ENCODE results near the gene KCNQ1. TPM values are rescaled to one million over a fixed set of nuclear protein-coding genes. Genes with fewer than 3 reads are reported as not detected.

The KCNQ1 gene
- total RNA-seq, 1 experiment from 2014 or later = 9.2 TPM

DNA sequence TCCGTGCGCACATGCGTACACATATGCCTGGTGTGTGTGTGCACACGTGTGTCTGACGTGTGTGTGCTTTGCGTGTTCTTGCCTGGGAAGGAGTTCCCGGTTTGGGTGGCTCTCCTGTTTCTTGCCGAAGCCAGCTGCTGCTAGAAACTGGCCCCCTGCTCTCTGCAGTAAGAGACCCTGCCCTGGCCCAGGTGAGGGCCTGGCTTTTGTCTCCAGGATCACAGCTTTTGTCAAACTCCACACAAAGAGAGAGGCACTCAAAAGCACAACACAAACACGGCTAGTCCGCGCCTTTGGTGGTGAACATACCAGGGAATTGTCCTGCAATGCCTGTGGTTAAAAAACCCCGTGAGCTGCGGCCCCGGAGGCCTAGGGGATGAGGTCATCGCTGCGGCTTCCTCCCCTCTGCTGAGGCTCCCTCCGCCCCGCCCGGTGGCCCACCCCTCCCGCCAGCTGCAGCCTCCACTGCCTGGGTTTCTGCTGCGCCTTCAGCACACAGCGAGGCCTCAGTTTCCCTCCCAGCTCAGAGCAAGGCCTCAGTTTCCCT lies 88.9 kb downstream of the KCNQ1 start:
- CTCF ChIA-PET = interaction anchor here (0.8 to 4.4 kb wide), 13 partner anchors 122 to 558 kb away, joined by 3 to 100 read pairs (median 4); partner anchors contain the start of genes CDKN1C, NAP1L4 and PHLDA2
- peaks cover 15% of the 10 kb centered on the region for H3K4me1 Mint-ChIP-seq (ENCODE audit: low read depth, unreplicated experiment)
- DNase-seq = peak; percentile 85
- no peaks in the 10 kb centered on the region for H3K27me3 Mint-ChIP-seq (ENCODE audit: unreplicated experiment)
- peak overlapping the region; percentile 39 for H3K4me3 Mint-ChIP-seq (ENCODE audit: low read depth, unreplicated experiment)
- intact Hi-C loops (cut with micrococcal nuclease; ENCODE audit: unreplicated experiment) = loop anchor here (1.0 to 10.0 kb wide), 4 partner anchors 161 to 489 kb away; partner anchors contain the start of gene KCNQ1OT1
- H3K27ac Mint-ChIP-seq (ENCODE audit: unreplicated experiment) = peak overlapping the region; percentile 8
- H3K36me3 Mint-ChIP-seq (ENCODE audit: insufficient read depth, unreplicated experiment) = peaks cover 5% of the 10 kb centered on the region
- BruUV-seq (replicated peaks) = no TSS peak
- no peaks in the 10 kb centered on the region for H3K9me3 Mint-ChIP-seq (ENCODE audit: low read depth, unreplicated experiment)
- TF ChIP-seq CTCF (IDR thresholded peaks at IDR 0.05; ENCODE audit: unreplicated experiment) = no peak

DNA sequence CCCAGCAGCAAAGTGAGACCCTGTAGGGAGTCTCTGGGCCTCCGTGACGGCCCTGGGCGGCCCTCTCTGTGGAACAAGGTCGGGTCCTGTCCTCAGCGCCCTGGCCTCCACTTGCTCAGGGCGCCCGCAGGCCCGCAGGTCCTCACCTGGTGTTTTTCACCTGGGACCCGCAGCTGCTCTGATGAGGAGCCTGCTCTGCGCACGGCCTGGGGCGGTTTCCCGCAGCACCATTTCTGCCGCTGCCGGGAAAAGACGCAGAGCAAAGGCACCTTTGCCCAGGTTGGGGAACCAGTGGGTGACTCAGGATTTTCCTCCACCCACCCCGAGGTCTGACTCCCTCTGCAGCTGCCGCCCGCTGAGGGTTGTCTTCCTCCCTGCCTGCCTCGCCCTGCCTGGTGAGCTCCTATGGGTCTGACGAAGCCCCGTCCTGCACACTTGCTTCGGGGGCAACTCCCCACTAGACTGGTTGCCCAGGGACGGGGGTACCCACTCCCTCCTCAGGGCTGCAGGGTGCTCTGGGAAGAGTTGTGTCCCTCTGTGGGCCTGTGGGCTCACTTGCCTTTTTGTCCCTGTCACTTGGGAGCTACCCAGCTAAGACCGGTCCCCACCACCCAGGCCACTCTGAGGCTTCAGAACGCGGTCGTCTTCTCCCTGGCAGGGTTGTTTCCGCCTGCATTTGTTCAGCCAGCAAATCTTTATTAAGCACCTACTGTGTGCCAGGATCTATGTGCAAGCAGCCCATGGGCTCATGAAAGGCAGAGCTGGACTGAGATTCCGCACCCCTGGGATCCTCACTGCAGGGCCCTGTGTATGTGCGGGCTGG lies 89.5 kb downstream of the KCNQ1 start:
- H3K27ac Mint-ChIP-seq (ENCODE audit: unreplicated experiment) = peak overlapping the region; percentile 8
- BruUV-seq (replicated peaks) = no TSS peak

DNA sequence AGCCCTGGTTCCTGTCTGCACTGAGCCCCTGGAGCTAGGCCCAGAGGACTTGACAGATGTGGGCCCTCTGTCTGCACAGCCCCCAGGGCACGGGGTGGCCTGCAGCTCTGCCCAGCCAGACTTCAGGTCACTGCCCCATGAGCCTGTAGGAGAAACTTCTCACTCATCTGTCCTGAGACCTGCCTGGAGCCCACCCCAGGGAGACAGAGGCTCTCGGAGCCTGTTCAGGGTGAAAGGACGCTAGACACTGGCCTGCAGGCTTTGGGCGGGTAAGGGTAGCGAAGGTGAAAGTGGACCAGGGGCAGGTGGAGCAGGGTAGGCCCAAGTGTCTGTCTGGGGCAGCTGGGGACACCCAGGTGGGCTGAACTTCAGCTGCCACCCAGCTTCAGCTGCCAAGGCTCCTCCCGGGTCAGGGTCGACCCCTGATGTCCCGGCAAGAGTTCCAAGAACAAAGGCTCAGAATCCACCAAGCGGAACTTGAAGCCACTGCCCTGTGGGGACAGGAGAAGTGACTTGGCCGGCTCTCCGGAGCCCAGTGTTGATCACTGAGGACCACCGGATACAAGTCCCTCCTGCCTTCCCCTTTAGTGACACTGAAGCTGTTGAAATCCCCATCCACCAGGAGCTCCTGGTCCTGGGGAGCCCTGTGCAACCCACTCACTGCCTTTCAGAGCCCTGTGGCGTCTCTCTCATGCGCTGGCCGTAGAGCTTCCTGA lies 90.3 kb downstream of the KCNQ1 start:
- H3K27me3 Mint-ChIP-seq (ENCODE audit: unreplicated experiment) = no peaks in the 10 kb centered on the region
- DNase-seq = no peak
- no peak overlapping the region for H3K4me3 Mint-ChIP-seq (ENCODE audit: low read depth, unreplicated experiment)
- H3K9me3 Mint-ChIP-seq (ENCODE audit: low read depth, unreplicated experiment) = no peaks in the 10 kb centered on the region
- no peak overlapping the region for H3K27ac Mint-ChIP-seq (ENCODE audit: unreplicated experiment)
- H3K36me3 Mint-ChIP-seq (ENCODE audit: insufficient read depth, unreplicated experiment) = peaks cover 5% of the 10 kb centered on the region
- intact Hi-C loops (cut with micrococcal nuclease; ENCODE audit: unreplicated experiment) = loop anchor here (5.0 to 10.0 kb wide), 2 partner anchors 160 to 487 kb away; partner anchors contain the start of gene KCNQ1OT1
- H3K4me1 Mint-ChIP-seq (ENCODE audit: low read depth, unreplicated experiment) = peaks cover 15% of the 10 kb centered on the region
- CTCF ChIA-PET = interaction anchor here (1.1 to 4.4 kb wide), 5 partner anchors 121 to 395 kb away, joined by 3 to 100 read pairs (median 4); partner anchors contain the start of gene PHLDA2
- TF ChIP-seq CTCF (IDR thresholded peaks at IDR 0.05; ENCODE audit: unreplicated experiment) = no peak
- BruUV-seq (replicated peaks) = no TSS peak

More for the DNA sequence above, 89.5 kb downstream of the KCNQ1 start:
- peak overlapping the region; percentile 39 for H3K4me3 Mint-ChIP-seq (ENCODE audit: low read depth, unreplicated experiment)
- H3K27me3 Mint-ChIP-seq (ENCODE audit: unreplicated experiment) = no peaks in the 10 kb centered on the region
- DNase-seq = peak; percentile 77
- CTCF ChIA-PET = interaction anchor here (1.1 to 4.4 kb wide), 10 partner anchors 122 to 557 kb away, joined by 3 to 100 read pairs (median 4); partner anchors contain the start of genes CDKN1C, NAP1L4 and PHLDA2
- peaks cover 15% of the 10 kb centered on the region for H3K4me1 Mint-ChIP-seq (ENCODE audit: low read depth, unreplicated experiment)
- intact Hi-C loops (cut with micrococcal nuclease; ENCODE audit: unreplicated experiment) = loop anchor here (5.0 to 10.0 kb wide), 2 partner anchors 160 to 488 kb away; partner anchors contain the start of gene KCNQ1OT1
- H3K36me3 Mint-ChIP-seq (ENCODE audit: insufficient read depth, unreplicated experiment) = peaks cover 5% of the 10 kb centered on the region
- no peak for TF ChIP-seq CTCF (IDR thresholded peaks at IDR 0.05; ENCODE audit: unreplicated experiment)
- no peaks in the 10 kb centered on the region for H3K9me3 Mint-ChIP-seq (ENCODE audit: low read depth, unreplicated experiment)

Measured in Calu3 (cell line).